Ishikawa (cell line): ENCODE results near the gene PRR5L.

Experiments used
- CEBPB ChIP-seq: IDR thresholded peaks from 2 replicates; pipeline ENCODE4 v1.6.1; 2012
- CREB1 ChIP-seq: IDR thresholded peaks from 2 replicates; pipeline ENCODE4 v1.6.1; 2012; ENCODE audit warnings: low read depth
- EGR1 ChIP-seq: IDR thresholded peaks from 2 replicates; pipeline ENCODE4 v1.6.1; 2012
- EP300 ChIP-seq: IDR thresholded peaks from 2 replicates; pipeline ENCODE4 v1.6.1; 2012; ENCODE audit warnings: borderline replicate concordance
- FOXM1 ChIP-seq: IDR thresholded peaks from 2 replicates; pipeline ENCODE4 v1.6.1; 2012; ENCODE audit warnings: low read depth, borderline replicate concordance
- NFIC ChIP-seq: IDR thresholded peaks from 2 replicates; pipeline ENCODE4 v1.6.1; 2012
- RAD21 ChIP-seq: IDR thresholded peaks from 2 replicates; pipeline ENCODE4 v1.6.1; 2012; ENCODE audit warnings: low read depth
- REST ChIP-seq: IDR thresholded peaks from 2 replicates; pipeline ENCODE4 v1.6.1; 2012; ENCODE audit warnings: low read depth, mild to moderate bottlenecking
- TAF1 ChIP-seq: IDR thresholded peaks from 2 replicates; pipeline ENCODE4 v1.6.1; 2012; ENCODE audit warnings: low read depth, mild to moderate bottlenecking
- TCF12 ChIP-seq: IDR thresholded peaks from 2 replicates; pipeline ENCODE4 v1.6.1; 2012; ENCODE audit warnings: low read depth
- TEAD4 ChIP-seq: IDR thresholded peaks from 2 replicates; pipeline ENCODE4 v1.6.1; 2012
- YY1 ChIP-seq: IDR thresholded peaks from 2 replicates; pipeline ENCODE4 v1.6.1; 2012; ENCODE audit warnings: low read depth
- ZBTB7A ChIP-seq: IDR thresholded peaks from 2 replicates; pipeline ENCODE4 v1.6.1; 2012; ENCODE audit warnings: low read depth
- TF ChIP-seq, protein P1 (sequence below): IDR thresholded peaks from 2 replicates; pipeline ENCODE4 v1.6.1; 2012
- TF ChIP-seq, protein P2 (sequence below): IDR thresholded peaks from 2 replicates; pipeline ENCODE4 v1.6.1; 2012

PRR5L gene

GRCh38 chr11:36349351-36350136 lies 53.5 kb downstream of the PRR5L start:
- TF ChIP-seq EGR1 (no peak), ZBTB7A (no peak), CEBPB (no peak), EP300 (no peak), FOXM1 (no peak), REST (no peak), TAF1 (no peak), YY1 (no peak), CREB1 (no peak), TEAD4 (no peak), TCF12 (no peak), NFIC (no peak), RAD21 (no peak)
- TF ChIP-seq, protein P1, sequence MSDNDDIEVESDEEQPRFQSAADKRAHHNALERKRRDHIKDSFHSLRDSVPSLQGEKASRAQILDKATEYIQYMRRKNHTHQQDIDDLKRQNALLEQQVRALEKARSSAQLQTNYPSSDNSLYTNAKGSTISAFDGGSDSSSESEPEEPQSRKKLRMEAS, result no peak
- TF ChIP-seq, protein P2, sequence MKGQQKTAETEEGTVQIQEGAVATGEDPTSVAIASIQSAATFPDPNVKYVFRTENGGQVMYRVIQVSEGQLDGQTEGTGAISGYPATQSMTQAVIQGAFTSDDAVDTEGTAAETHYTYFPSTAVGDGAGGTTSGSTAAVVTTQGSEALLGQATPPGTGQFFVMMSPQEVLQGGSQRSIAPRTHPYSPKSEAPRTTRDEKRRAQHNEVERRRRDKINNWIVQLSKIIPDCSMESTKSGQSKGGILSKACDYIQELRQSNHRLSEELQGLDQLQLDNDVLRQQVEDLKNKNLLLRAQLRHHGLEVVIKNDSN, result no peak

DNA sequence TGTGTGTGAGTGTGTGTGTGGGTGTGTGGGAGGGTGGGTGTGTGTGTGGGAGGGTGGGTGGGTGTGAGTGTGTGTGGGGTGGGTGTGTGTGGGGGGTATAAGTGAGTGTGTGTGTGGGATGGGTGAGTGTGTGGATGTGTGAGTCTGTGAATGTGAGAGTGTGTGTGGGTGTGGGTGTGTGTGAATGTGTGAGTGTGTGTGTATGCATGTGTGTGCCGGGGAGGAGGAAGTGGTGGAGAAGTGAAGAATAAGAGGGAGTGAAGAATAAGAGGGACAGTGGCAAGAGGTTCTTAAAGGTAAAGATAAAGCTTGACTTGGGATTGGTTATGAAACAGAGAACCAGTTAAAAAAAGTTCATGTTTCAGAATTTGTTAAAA lies 54.0 kb downstream of the PRR5L start:
- TF ChIP-seq CEBPB, result no peak

GRCh38 chr11:36352922-36353321 lies 56.8 kb downstream of the PRR5L start:
- TF ChIP-seq FOXM1 (no peak), REST (no peak), EGR1 (no peak), CEBPB (no peak), EP300 (no peak), CREB1 (no peak), TAF1 (no peak), RAD21 (no peak), ZBTB7A (no peak), TEAD4 (no peak), NFIC (no peak), TCF12 (no peak), YY1 (no peak)
- TF ChIP-seq, protein P2, result no peak
- TF ChIP-seq, protein P1, result no peak

DNA sequence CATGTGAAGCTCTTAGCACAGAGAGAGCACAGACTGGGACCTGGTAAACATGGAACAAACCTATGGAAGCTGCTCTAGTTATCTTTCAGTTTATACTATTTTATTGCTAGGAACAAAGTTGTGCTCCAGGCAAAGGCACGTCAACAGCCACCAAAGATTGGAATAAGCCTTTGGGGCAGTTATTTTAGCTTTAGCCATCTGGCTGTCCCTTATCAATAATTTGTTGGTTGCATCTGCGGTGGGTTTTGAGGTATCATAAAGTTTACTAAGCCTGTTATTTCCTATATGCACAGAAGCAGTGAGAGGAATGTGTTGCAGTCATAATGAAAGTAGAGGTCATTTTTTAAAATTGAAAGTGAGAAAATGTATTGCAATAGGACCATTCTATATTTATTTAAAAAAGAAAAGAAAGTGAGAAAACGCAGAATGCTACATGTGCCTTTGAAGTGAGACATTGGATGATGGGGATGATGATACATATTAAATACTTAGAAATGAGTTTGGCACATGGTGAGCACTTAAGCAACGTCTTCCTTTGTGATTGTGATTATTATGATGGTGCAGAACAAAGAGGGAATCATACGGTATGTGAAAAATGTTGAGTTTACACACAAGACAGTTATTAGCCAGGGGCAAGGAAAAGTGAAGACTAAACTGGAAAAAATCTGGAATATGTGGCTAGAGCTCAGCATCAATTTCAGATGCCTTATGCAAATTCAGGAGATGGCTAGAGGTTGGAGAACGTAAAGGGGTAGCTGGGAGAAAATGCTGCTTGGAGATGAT lies 58.3 kb downstream of the PRR5L start:
- TF ChIP-seq TEAD4 (0 out of 2 replicates have a peak, but pooled peaks have one; percentile 26), CREB1 (no peak), NFIC (no peak)

DNA sequence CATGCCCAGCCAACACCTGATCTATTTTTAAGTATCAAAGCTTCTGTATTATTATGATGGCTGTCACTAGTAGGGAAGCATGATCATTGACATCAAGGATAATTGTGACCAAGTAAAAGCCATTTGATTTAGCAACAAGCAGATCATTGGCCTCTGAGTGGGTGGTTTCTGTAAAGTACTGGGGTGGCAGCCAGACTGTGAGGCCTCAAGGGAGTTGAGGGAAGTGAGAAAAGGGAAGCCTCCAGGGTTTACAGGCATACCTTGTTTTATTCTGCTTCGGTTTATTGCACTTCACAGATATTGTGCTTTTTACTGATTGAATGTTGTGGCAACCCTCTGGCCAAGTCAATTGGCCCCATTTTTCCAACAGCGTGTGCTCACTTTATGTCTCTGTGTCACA lies 60.1 kb downstream of the PRR5L start:
- TF ChIP-seq EGR1 (no peak), TAF1 (no peak), ZBTB7A (no peak), YY1 (no peak), CREB1 (no peak), FOXM1 (no peak), TEAD4 (no peak), EP300 (no peak), TCF12 (no peak), CEBPB (no peak), REST (no peak), NFIC (no peak), RAD21 (no peak)
- TF ChIP-seq, protein P2, result no peak
- TF ChIP-seq, protein P1, result no peak
